Uterus (tissue), 2 donors: ENCODE data around the gene RARA.

Experiments
- POLR2A ChIP-seq, 2 donors: fragments of 450-650 bp; IDR thresholded peaks; one replicate each; pipeline ENCODE4 v1.6.1; 2016; ENCODE audit warnings: antibody characterized with exemption in 2 of 2, mild to moderate bottlenecking in 1 of 2, moderate library complexity in 1 of 2
- TF ChIP-seq, protein P1 (sequence below), 4 experiments: fragments of 200-600 bp in 2 of 4; fragments of 450-650 bp in 2 of 4; sonication (generic) in 2 of 4; IDR thresholded peaks; one replicate each; pipeline ENCODE4 v1.5.1; 2016 to 2019; ENCODE audit warnings: antibody characterized with exemption in 4 of 4, mild to moderate bottlenecking in 2 of 4, moderate library complexity in 1 of 4

DNA sequence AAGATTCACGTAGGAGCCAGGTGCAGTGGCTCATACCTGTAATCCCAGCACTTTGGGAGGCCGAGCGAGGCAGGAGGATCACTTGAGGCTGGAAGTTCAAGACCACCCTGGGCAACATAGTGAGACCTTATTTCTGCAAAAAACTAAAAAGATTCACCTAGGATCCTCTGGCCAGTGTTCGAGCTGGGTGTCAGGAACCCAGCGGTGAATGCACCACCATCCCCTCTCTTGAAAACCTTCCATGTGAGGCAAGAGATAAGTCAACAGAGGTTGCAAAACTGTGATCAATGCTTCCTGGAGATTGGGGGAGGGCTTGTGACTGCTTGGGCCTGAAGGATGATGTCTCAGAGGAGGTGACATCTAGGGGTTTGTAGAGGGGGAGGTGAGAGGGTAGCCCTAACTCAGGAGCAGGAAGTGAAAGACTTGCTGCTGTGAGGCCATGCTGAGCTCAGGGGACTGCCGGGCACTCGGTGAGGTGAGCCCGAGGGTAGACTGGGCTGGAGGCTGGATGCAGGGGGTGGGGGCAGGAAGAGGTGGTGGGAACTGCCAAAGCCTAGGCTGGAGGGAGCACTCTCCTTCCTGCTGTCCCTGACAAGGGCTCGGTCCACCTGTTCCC is 43.9 kb downstream of the RARA start:
- TF ChIP-seq, protein P1, sequence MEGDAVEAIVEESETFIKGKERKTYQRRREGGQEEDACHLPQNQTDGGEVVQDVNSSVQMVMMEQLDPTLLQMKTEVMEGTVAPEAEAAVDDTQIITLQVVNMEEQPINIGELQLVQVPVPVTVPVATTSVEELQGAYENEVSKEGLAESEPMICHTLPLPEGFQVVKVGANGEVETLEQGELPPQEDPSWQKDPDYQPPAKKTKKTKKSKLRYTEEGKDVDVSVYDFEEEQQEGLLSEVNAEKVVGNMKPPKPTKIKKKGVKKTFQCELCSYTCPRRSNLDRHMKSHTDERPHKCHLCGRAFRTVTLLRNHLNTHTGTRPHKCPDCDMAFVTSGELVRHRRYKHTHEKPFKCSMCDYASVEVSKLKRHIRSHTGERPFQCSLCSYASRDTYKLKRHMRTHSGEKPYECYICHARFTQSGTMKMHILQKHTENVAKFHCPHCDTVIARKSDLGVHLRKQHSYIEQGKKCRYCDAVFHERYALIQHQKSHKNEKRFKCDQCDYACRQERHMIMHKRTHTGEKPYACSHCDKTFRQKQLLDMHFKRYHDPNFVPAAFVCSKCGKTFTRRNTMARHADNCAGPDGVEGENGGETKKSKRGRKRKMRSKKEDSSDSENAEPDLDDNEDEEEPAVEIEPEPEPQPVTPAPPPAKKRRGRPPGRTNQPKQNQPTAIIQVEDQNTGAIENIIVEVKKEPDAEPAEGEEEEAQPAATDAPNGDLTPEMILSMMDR (IDR thresholded peaks at IDR 0.05), result no peak
- no peak for TF ChIP-seq POLR2A (IDR thresholded peaks at IDR 0.05)
